Endometrial microvascular endothelial cells (primary cell): ENCODE measurements around the gene CSNK1D. TPM values are rescaled to one million over a fixed set of nuclear protein-coding genes. Genes with fewer than 3 reads are reported as not detected.
"Not testable (repeated sequence)": the region's sequence is repeated elsewhere in the genome, so short reads cannot be mapped to it uniquely, and the experiment has no call there.

Source experiments
- in situ Hi-C: cut with HindIII; loops from 2 replicates; pipeline ENCODE4 v1.10.0; 2017; ENCODE audit warnings: low sequenced_read_pairs, low pct_unique_long_range_greater_than_20kb; ENCODE audit errors: inconsistent ontology term
- total RNA-seq: library from RNA; depleted of rRNA; stranded (reverse); fragments of >200 nt; gene quantifications from one replicate; pipeline ENCODE4 v1.2.3, GENCODE V29; 2015; ENCODE audit errors: inconsistent ontology term

The CSNK1D gene
- total RNA-seq, 1 donor from 2014 or later = 74.1 TPM

- in situ Hi-C loops = no loop called here
Measured at GRCh38 chr17:82280537-82280936, 7.0 kb upstream of the CSNK1D start.

GRCh38 chr17:82278786-82279391 lies 5.4 kb upstream of the CSNK1D start:
- in situ Hi-C loops = no loop called here

GRCh38 chr17:82278308-82278707 lies 4.8 kb upstream of the CSNK1D start:
- in situ Hi-C loops = no loop called here

GRCh38 chr17:82277851-82278250 lies 4.4 kb upstream of the CSNK1D start:
- in situ Hi-C loops = no loop called here

GRCh38 chr17:82276938-82277337 lies 3.4 kb upstream of the CSNK1D start:
- in situ Hi-C loops = no loop called here

GRCh38 chr17:82275326-82275725 lies 1.8 kb upstream of the CSNK1D start:
- in situ Hi-C loops = no loop called here

GRCh38 chr17:82274134-82275020 lies 877 bp upstream of the CSNK1D start:
- in situ Hi-C loops = no loop called here

- in situ Hi-C loops = no loop called here
Measured at GRCh38 chr17:82272495-82273326, 789 bp downstream of the CSNK1D start.

- in situ Hi-C loops = no loop called here
Measured at GRCh38 chr17:82271401-82271800, 2.1 kb downstream of the CSNK1D start.

- in situ Hi-C loops = no loop called here
Measured at GRCh38 chr17:82270651-82271050, 2.8 kb downstream of the CSNK1D start.

- in situ Hi-C loops = no loop called here
Measured at GRCh38 chr17:82269882-82270500, 3.5 kb downstream of the CSNK1D start.

- in situ Hi-C loops = no loop called here
Measured at GRCh38 chr17:82269138-82269881, 4.2 kb downstream of the CSNK1D start.

GRCh38 chr17:82267575-82268379 lies 5.7 kb downstream of the CSNK1D start:
- in situ Hi-C loops = no loop called here

GRCh38 chr17:82266142-82266541 lies 7.4 kb downstream of the CSNK1D start:
- in situ Hi-C loops = no loop called here

GRCh38 chr17:82263641-82264040 lies 9.9 kb downstream of the CSNK1D start:
- in situ Hi-C loops = no loop called here

- in situ Hi-C loops = no loop called here
Measured at GRCh38 chr17:82262344-82262743, 11.2 kb downstream of the CSNK1D start.

GRCh38 chr17:82259972-82260961 lies 13.2 kb downstream of the CSNK1D start:
- in situ Hi-C loops = not testable (repeated sequence)
